ENCODE measurements around the gene C12orf75.
A peak's percentile ranks its signal among the peaks of the same experiment; 100 is the strongest.

C12orf75 gene

GRCh38 chr12:105348142-105348541, 17.7 kb downstream of the C12orf75 start:
- no peak for TF ChIP-seq CTCF (IDR thresholded peaks at IDR 0.05; ENCODE audit: low read depth, low read length)
- DNase-seq (ENCODE audit: low read depth in 2 of 2), result no peak
- H3K4me3 ChIP-seq (replicated peaks in 1 of 2; ENCODE audit: low read depth in 2 of 2, low read length in 2 of 2), result no peak overlapping the region

DNA sequence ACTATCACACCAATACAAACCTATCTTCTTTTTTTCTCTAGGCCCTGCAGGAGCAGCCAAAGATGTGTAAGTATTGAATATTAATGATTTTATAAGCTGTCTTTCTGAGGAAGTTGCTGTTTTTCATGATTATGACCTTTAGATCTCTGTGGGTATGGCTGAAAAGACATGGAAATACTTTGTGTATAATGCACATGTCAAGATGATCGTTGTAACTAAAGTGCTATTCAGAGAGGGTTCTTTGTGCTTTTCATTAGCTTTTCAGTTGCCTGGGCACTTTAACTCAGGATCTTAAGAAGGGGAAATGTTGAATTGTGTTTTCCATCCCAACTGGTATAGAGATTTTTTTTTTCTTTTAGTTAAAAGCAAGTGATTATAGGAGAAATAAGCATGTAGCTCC, 18.1 kb downstream of the C12orf75 start:
- TF ChIP-seq CTCF (IDR thresholded peaks at IDR 0.05; ENCODE audit: low read depth, low read length), result no peak
- DNase-seq (ENCODE audit: low read depth in 2 of 2), result no peak
- H3K4me3 ChIP-seq (replicated peaks in 1 of 2; ENCODE audit: low read depth in 2 of 2, low read length in 2 of 2), result no peak overlapping the region

DNA sequence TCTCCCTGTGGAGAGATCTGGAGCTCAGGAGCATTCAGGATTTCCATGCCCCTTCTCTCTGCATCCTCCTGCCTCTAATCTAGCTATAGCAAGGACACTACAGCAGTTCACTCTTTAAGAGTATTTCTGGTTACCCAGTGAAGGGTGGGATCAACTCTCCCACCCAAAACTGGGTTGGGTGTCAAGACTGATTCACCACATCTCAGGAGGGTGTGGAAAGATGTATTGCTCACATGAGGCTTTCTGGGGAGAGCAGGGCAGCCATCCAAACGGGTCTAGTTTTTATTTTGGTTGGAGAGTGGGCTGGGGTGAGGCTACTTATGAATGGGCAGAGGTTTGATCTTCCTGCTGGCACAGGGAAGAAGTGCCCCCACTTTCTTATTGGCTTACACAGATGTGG, 18.6 kb downstream of the C12orf75 start:
- H3K4me3 ChIP-seq (replicated peaks in 1 of 2; ENCODE audit: low read depth in 2 of 2, low read length in 2 of 2), result no peak overlapping the region
- TF ChIP-seq CTCF (IDR thresholded peaks at IDR 0.05; ENCODE audit: low read depth, low read length), result no peak
- no peak for DNase-seq (ENCODE audit: low read depth in 2 of 2)

DNA sequence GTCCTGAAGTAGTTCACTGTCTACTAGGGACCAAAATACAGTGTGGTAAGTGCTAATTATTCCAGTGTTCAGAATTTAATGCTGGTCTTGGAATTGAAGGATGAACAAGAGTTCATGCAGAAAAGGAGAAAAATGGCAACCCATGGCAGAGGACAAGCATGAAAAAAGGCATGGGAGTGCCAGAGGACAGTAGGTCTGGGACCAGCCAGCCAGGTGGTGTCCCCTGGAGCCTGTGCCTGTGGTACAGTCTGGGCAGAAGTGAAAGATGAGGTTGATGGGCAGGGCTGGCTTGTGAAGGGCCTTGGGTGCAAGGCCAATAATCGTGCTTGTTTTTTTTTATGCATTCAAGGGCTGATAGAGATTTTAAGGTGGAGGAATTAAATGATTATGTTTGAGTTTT, 21.0 kb downstream of the C12orf75 start:
- TF ChIP-seq CTCF (IDR thresholded peaks at IDR 0.05; ENCODE audit: low read depth, low read length), result no peak
- DNase-seq (ENCODE audit: low read depth in 2 of 2), result no peak
- no peak overlapping the region for H3K4me3 ChIP-seq (replicated peaks in 1 of 2; ENCODE audit: low read depth in 2 of 2, low read length in 2 of 2)

DNA sequence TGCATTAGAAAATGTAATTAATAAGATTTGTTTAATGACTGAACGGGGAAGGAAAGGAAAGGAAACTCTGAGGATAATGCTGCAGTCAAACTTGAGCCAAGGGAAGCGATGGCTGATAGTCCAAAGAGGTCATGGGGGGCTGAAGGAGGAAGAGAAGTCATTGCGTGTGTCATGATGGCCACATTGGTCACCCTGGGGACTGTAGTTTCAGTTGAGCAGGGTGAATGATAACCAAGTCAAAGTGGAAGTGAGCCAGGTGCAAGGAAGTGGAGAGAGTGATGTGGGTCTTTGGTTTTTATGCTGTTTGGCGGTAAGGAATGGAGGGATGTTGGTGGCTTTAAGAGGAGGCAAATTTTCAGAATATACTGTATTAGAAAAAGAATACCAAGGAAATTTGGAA, 21.6 kb downstream of the C12orf75 start:
- no peak for TF ChIP-seq CTCF (IDR thresholded peaks at IDR 0.05; ENCODE audit: low read depth, low read length)
- DNase-seq (ENCODE audit: low read depth in 2 of 2), result no peak
- H3K4me3 ChIP-seq (replicated peaks in 1 of 2; ENCODE audit: low read depth in 2 of 2, low read length in 2 of 2), result no peak overlapping the region

GRCh38 chr12:105352940-105353635, 22.6 kb downstream of the C12orf75 start:
- TF ChIP-seq CTCF (IDR thresholded peaks at IDR 0.05; ENCODE audit: low read depth, low read length), result no peak
- DNase-seq (ENCODE audit: low read depth in 2 of 2), result peak in 1 of 2 donors; percentile 30
- H3K4me3 ChIP-seq (replicated peaks in 1 of 2; ENCODE audit: low read depth in 2 of 2, low read length in 2 of 2), result no peak overlapping the region

GRCh38 chr12:105355752-105356151, 25.3 kb downstream of the C12orf75 start:
- no peak overlapping the region for H3K4me3 ChIP-seq (replicated peaks in 1 of 2; ENCODE audit: low read depth in 2 of 2, low read length in 2 of 2)
- DNase-seq (ENCODE audit: low read depth in 2 of 2), result peak; percentile 55 to 74

More at GRCh38 chr12:105355752-105356151, 25.3 kb downstream of the C12orf75 start:
- no peak for TF ChIP-seq CTCF (IDR thresholded peaks at IDR 0.05; ENCODE audit: low read depth, low read length)

Data from cardiac fibroblast (primary cell).